HUES6 (cell line): ENCODE results near the gene NLRC5.

Source experiments
- H3K27ac ChIP-seq: 2 replicates; pipeline ENCODE4 v1.7.0; 2013; ENCODE audit warnings: low read depth, mild to moderate bottlenecking, low read length, inconsistent platforms
- H3K27me3 ChIP-seq: 2 replicates; pipeline ENCODE4 v1.6.1; 2013; ENCODE audit warnings: low read length; ENCODE audit not compliant: control insufficient read depth, insufficient read depth
- H3K36me3 ChIP-seq: 2 replicates; pipeline ENCODE4 v1.6.1; 2013; ENCODE audit warnings: low read length; ENCODE audit not compliant: control insufficient read depth, insufficient read depth
- H3K4me1 ChIP-seq: 2 replicates; pipeline ENCODE4 v1.6.1; 2013; ENCODE audit warnings: low read length; ENCODE audit not compliant: control insufficient read depth, insufficient read depth
- H3K4me3 ChIP-seq: 2 replicates; pipeline ENCODE4 v1.5.1; 2013; ENCODE audit warnings: low read depth, low read length
- H3K9ac ChIP-seq: one replicate; pipeline ENCODE4 v1.6.1; 2013; ENCODE audit warnings: mild to moderate bottlenecking, low read length
- H3K9me3 ChIP-seq: 2 replicates; pipeline ENCODE4 v1.6.1; 2013; ENCODE audit warnings: low read depth, low read length; ENCODE audit not compliant: control insufficient read depth, insufficient read depth

Gene NLRC5

DNA sequence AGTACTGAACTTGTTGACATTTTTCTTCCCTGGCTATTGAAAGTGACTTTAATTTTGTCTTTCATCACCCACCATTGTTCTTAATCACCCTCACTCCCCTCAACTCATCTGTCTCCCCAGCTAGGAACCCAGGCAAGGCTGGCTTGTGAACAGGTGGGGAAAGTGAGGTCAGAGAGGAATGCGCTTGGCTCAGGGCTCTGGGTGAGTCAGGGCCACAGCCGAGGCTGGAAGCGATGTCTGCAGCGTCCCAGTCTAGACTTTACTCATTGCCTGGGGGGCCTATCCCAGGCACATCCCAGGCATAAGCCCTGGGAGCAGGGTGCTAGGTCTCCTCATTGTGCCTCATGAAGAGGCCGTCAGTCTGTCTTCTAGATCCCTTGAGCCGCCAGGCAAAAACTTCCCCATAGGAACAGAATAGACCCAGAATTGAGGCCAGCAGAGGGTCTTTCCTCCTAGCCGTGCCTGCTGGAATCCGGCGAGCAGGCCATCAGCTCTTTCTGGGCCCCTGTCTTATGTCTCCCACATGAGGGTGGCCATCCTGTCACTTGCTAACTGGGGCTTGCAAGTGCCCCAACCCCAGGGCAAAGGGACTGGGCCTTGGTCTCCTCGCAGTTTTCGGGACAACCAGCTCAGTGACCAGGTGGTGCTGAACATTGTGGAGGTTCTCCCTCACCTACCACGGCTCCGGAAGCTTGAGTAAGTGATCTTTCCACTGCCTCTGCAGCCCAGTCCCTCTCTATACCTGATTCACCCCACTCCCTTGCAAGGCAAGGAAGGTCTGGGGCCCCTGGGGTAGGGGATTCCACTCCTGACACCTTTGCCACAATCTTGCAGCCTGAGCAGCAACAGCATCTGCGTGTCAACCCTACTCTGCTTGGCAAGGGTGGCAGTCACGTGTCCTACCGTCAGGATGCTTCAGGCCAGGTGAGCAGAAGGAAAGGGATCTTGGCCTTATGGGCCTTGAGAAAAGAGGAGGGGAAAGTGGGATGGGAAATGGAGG is 40.1 kb downstream of the NLRC5 start:
- Histone ChIP-seq H3K9ac (no peak overlapping the region), H3K36me3 (no peaks in the 10 kb centered on the region), H3K4me1 (peaks cover 8% of the 10 kb centered on the region), H3K27ac (no peak overlapping the region), H3K27me3 (no peaks in the 10 kb centered on the region), H3K9me3 (no peaks in the 10 kb centered on the region), H3K4me3 (no peak overlapping the region)

DNA sequence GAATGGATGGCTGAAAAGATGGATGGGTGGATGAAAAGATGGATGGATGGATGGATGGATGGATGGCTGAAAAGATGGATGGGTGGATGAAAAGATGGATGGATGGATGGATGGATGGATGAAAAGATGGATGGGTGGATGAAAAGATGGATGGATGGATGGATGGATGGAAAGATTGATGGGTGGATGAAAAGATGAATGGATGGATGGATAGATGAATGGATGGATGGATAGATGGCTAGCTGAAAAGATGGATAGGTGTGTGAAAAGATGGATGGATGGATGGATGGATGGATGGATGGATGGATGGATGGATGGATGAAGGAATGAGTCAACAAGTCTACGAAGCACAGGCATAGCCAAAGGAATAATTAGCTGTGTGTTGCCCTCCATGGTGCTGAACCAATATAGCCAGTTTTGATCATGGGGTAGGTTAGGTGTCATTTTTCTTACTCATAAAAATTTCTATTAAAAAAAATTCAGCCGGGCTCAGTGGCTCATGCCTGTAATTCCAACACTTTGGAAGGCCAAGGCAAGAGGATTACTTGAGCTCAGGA is 41.1 kb downstream of the NLRC5 start:
- Histone ChIP-seq H3K9ac (no peak overlapping the region), H3K36me3 (no peaks in the 10 kb centered on the region), H3K27ac (no peak overlapping the region), H3K4me3 (no peak overlapping the region), H3K4me1 (peaks cover 8% of the 10 kb centered on the region), H3K9me3 (no peaks in the 10 kb centered on the region), H3K27me3 (no peaks in the 10 kb centered on the region)

DNA sequence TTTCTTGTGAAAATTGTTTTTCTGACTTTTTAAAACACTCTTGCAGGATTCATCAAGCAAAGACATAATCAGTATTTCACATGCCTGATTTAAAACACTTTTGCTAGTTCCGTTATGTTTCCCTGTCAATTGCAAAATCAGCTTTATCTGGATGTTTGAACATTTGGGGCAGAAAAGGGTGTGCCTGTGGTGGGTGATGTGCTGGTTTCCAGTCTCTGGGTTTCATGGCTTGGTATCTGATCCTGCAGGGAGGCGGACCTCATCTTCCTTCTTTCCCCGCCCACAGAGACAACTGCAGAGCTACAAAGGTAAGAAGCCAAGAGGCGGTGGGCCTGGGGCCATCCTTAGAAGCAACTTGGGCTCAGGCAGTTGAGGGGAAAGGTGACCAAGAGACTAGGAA is 41.8 kb downstream of the NLRC5 start:
- Histone ChIP-seq H3K27me3 (no peaks in the 10 kb centered on the region), H3K9ac (no peak overlapping the region), H3K4me3 (no peak overlapping the region), H3K4me1 (peaks cover 8% of the 10 kb centered on the region), H3K9me3 (no peaks in the 10 kb centered on the region), H3K36me3 (no peaks in the 10 kb centered on the region), H3K27ac (no peak overlapping the region)

GRCh38 chr16:57032346-57032745 is 43.0 kb downstream of the NLRC5 start:
- Histone ChIP-seq H3K9me3 (no peaks in the 10 kb centered on the region), H3K4me3 (no peak overlapping the region), H3K4me1 (peaks cover 8% of the 10 kb centered on the region), H3K27ac (no peak overlapping the region), H3K36me3 (no peaks in the 10 kb centered on the region), H3K9ac (no peak overlapping the region), H3K27me3 (no peaks in the 10 kb centered on the region)

GRCh38 chr16:57032931-57033330 is 43.6 kb downstream of the NLRC5 start:
- Histone ChIP-seq H3K9me3 (no peaks in the 10 kb centered on the region), H3K4me3 (no peak overlapping the region), H3K27ac (no peak overlapping the region), H3K27me3 (no peaks in the 10 kb centered on the region), H3K9ac (no peak overlapping the region), H3K36me3 (no peaks in the 10 kb centered on the region), H3K4me1 (peaks cover 6% of the 10 kb centered on the region)

GRCh38 chr16:57036315-57036714 is 47.0 kb downstream of the NLRC5 start:
- Histone ChIP-seq H3K36me3 (no peaks in the 10 kb centered on the region), H3K9ac (no peak overlapping the region), H3K4me1 (no peaks in the 10 kb centered on the region), H3K4me3 (no peak overlapping the region), H3K9me3 (peaks cover 9% of the 10 kb centered on the region), H3K27me3 (no peaks in the 10 kb centered on the region), H3K27ac (no peak overlapping the region)

DNA sequence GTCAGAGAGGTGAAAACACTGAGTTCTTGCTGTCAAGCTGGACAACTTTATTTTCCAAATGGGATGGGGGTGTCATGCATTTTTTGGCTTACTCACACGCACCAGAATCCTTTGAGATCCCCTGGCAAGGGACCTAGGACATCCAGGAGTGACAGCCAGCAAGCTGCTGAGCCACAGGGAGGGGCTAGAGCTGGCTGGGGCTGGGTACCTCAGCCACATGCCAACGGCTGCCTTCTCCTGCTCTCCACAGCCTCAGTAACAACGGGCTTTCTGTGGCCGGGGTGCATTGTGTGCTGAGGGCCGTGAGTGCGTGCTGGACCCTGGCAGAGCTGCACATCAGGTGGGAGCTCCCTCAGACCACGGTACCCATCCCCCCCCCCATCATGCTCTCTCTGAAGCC is 47.6 kb downstream of the NLRC5 start:
- H3K27ac ChIP-seq = no peak overlapping the region
- H3K27me3 ChIP-seq = no peaks in the 10 kb centered on the region
- H3K4me3 ChIP-seq = no peak overlapping the region
- no peaks in the 10 kb centered on the region for H3K4me1 ChIP-seq
- H3K9me3 ChIP-seq = peaks cover 12% of the 10 kb centered on the region
- no peaks in the 10 kb centered on the region for H3K36me3 ChIP-seq
- H3K9ac ChIP-seq = no peak overlapping the region

DNA sequence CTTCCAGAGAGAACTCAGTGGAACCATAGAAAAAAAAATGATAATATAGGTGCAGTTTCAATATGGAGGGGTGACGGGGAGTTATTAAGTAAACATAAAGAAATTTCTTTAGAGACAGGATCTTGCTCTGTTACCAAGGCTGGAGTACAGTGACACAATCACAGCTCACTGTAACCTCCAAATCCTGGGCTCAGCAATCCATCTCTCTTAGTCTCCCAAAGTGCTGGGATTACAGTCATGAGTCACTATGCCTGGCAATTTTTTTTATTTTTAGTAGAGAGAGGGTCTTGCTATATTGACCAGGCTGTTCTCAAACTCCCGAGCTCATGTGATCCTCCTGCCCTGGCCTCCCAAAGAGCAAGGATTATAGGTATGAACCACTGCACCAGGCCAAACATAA is 48.8 kb downstream of the NLRC5 start:
- Histone ChIP-seq H3K9me3 (peaks cover 12% of the 10 kb centered on the region), H3K4me1 (no peaks in the 10 kb centered on the region), H3K27ac (no peak overlapping the region), H3K27me3 (no peaks in the 10 kb centered on the region), H3K9ac (no peak overlapping the region), H3K36me3 (no peaks in the 10 kb centered on the region), H3K4me3 (no peak overlapping the region)

DNA sequence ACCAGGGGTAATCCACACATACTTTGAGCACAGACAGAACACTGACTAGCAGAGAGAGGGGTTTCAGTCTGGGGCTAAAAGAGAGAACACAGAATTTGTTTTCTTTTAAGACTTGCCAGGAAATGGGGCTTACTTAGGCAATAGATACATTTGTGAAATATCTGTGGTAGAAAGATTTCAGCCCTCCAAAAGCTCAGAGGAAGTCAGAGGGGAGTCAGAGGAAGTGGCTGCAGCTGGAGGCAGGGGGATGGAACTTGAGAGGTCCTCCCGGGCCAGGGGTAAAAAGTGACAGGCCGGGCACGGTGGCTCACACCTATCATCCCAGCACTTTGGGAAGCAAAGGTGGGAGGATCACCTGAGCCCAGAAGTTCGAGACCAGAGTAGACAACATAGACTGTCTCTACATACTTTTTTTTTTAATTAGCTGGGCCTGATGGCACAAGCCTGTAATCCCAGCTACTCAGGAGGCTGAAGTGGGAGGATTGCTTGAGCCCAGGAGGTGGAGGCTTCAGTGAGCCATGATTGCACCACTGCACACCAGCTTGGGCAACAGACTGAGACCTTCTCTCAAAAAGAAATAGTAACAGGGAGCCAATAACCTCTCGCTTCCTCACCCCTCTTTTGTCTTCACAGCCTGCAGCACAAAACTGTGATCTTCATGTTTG is 49.9 kb downstream of the NLRC5 start:
- Histone ChIP-seq H3K4me3 (no peak overlapping the region), H3K4me1 (no peaks in the 10 kb centered on the region), H3K9ac (no peak overlapping the region), H3K36me3 (no peaks in the 10 kb centered on the region), H3K27ac (no peak overlapping the region), H3K27me3 (no peaks in the 10 kb centered on the region), H3K9me3 (peaks cover 12% of the 10 kb centered on the region)

DNA sequence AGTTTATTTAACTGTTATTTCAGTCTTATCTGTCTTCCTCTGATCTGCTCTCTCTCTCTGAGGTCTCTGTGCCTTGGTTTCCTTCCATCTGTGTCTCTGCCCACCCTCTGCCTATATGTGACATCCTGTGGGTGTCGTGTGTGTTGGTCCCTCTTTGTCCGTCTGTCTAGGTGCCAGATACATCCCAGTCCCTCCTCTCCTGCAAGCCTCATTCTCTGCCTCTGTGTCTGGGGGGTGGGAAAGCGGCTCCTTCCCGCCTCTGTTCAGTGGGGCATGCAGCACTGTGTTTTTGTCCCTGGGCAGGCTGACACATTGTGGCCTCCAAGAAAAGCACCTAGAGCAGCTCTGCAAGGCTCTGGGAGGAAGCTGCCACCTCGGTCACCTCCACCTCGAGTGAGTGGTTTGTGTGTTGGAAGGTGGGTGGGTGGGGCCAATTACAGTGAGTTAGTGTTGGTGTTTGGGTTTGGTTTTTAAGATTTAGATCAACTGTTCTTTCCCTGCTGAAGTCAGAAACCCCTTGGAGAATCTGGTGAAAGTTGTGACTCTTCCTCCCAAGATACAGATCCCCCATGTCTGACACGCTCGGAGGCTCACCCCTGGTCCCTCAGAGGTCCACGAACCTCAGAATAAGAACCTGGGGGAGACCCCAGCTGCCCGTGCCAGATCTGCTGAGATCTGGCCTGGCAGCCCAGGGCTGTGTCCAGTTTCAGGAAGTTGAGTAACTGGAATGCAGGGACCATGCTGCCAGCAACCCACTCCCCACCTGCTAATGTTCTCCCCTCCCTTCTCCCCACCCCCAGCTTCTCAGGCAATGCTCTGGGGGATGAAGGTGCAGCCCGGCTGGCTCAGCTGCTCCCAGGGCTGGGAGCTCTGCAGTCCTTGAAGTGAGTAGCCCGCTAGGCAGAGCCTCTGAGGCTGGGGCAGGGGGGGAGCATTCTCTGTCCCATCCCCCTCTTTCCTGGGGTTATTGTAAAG is 52.1 kb downstream of the NLRC5 start:
- H3K9me3 ChIP-seq = peaks cover 12% of the 10 kb centered on the region
- H3K4me1 ChIP-seq = no peaks in the 10 kb centered on the region
- no peak overlapping the region for H3K27ac ChIP-seq
- H3K36me3 ChIP-seq = no peaks in the 10 kb centered on the region
- H3K27me3 ChIP-seq = no peaks in the 10 kb centered on the region
- H3K9ac ChIP-seq = no peak overlapping the region
- no peak overlapping the region for H3K4me3 ChIP-seq
